Heart left ventricle (tissue), 16 donors: ENCODE results near the gene LPP. TPM values are rescaled to one million over a fixed set of nuclear protein-coding genes. Genes with fewer than 3 reads are reported as not detected.

Source experiments
- ATAC-seq, 4 donors: fragments of 200-7000 bp; cut with Tn5 transposase; one replicate each; pipeline ENCODE4 v1.9.1; 2020 to 2022; ENCODE audit warnings: moderate library complexity in 4 of 4, mild to moderate bottlenecking in 3 of 4, moderate number of reproducible peaks in 1 of 4
- DNase-seq, 5 donors: peaks; one replicate each; pipeline ENCODE4 v3.0.0-alpha.2; 2020
- H3K27ac ChIP-seq, 12 donors: fragments of 200-600 bp; sonication (generic) in 4 of 12; one replicate each; pipeline versions ENCODE4 v1.5.0 to v1.8.0; 2016 to 2022; ENCODE audit warnings: mild to moderate bottlenecking in 2 of 12
- H3K27me3 ChIP-seq, 9 donors: fragments of 200-600 bp; sonication (generic) in 2 of 9; one replicate each; pipeline versions ENCODE4 v1.5.1 to v1.8.0; 2016 to 2022; ENCODE audit warnings: mild to moderate bottlenecking in 3 of 9
- H3K36me3 ChIP-seq, 9 donors: fragments of 200-600 bp; sonication (generic) in 2 of 9; one replicate each; pipeline versions ENCODE4 v1.5.0 to v1.8.0; 2018 to 2022; ENCODE audit warnings: mild to moderate bottlenecking in 2 of 9
- H3K4me1 ChIP-seq, 12 donors: fragments of 200-600 bp; sonication (generic) in 4 of 12; one replicate each; pipeline versions ENCODE4 v1.5.0 to v1.8.0; 2016 to 2022; ENCODE audit warnings: mild to moderate bottlenecking in 3 of 12
- H3K4me3 ChIP-seq, 12 donors: fragments of 200-600 bp; sonication (generic) in 4 of 12; one replicate each; pipeline versions ENCODE4 v1.5.0 to v1.8.0; 2017 to 2022; ENCODE audit warnings: mild to moderate bottlenecking in 9 of 12, moderate library complexity in 4 of 12
- H3K9me3 ChIP-seq, 12 donors: fragments of 200-600 bp; sonication (generic) in 4 of 12; one replicate each; pipeline versions ENCODE4 v1.5.0 to v1.8.0; 2016 to 2022; ENCODE audit warnings: mild to moderate bottlenecking in 1 of 12
- CTCF ChIP-seq, 12 donors: fragments of 200-600 bp; sonication (generic) in 4 of 12; IDR thresholded peaks; one replicate each; pipeline versions ENCODE4 v1.5.0 to v1.8.0; 2018 to 2022; ENCODE audit warnings: antibody characterized with exemption in 12 of 12, mild to moderate bottlenecking in 5 of 12
- POLR2A ChIP-seq, 2 donors: fragments of 450-650 bp; IDR thresholded peaks; one replicate each; pipeline ENCODE4 v1.6.1; 2017; ENCODE audit warnings: antibody characterized with exemption in 2 of 2, mild to moderate bottlenecking in 2 of 2, moderate library complexity in 2 of 2
- WGBS, 4 donors: extraction: QIAGEN DNeasy Blood & Tissue Kit in 2 of 4; methylation state at CpG; one replicate each; pipeline versions ENCODE4 v1.1.5 to v1.1.7; 2013 to 2018; 5-methylcytosine and 5-hydroxymethylcytosine counted together
- intact Hi-C, 10 donors: fragments of 100-400 bp; cut with DNase I; formaldehyde crosslinking; loops; one replicate each; pipeline versions ENCODE4 v1.11.1 to v1.14.2; 2022
- polyA plus RNA-seq, 2 donors: library from polyadenylated mRNA; stranded (reverse); fragments of 200-250 nt; gene quantifications; one replicate each; pipeline ENCODE4 v1.2.3, GENCODE V29; 2013
- total RNA-seq, 9 donors: library from RNA; depleted of rRNA in 2 of 9; stranded (reverse); fragments of >200 nt in 2 of 9; fragmentation: NEBNext Ultra II Directional in 3 of 9; extraction: Animal tissue kit (Norgen Biotek cat#: 25700) in 3 of 9; gene quantifications; one replicate each; pipeline versions ENCODE4 v1.1.0 to v1.2.4, GENCODE V29; 2016 to 2023
- donor health status: ischemic (EF 13 %, LVEDD 7.1; RV severe dilation, severe dysfunction).
- donor health status: healthy with polysubstance abuse.
- donor health status: DM: no; HTN: yes; CAD: no.
- donor health status: DM: no; HTN: no; CAD: no.
- donor health status: ischemic (EF 25% LVEDD 6.9; RV normal size, moderate dysfunction).
- donor health status: ischemic (EF 25% LVEDD 5.7; RV mildly dilated, moderate dysfunction).
- donor health status: healthy.
- donor health status: DM: yes; HTN: yes; CAD: no.
- donor health status: ischemic (EF 35%, LVEDD 5.7; RV mildly dilated, moderate dysfunction).
- donor health status: nonischemic (EF 11% LVEDD 7.7; RV severe dilation, severe dysfunction).
- donor health status: DM: yes; HTN: yes; CAD: no.
- donor health status: PGD.
- donor health status: ischemic (EF 29% LVEDD 5.4; RV normal size, mild dysfunction).
- donor health status: nonischemic (EF 23%, LVEDD 6.1; RV moderate dilation, normal function).

Gene LPP
- total and polyA plus RNA-seq, 11 donors: 9.2 to 178 (median 100) TPM

- H3K27me3 ChIP-seq: no peaks in the 10 kb centered on the region
- no peak overlapping the region for H3K4me3 ChIP-seq
- ATAC-seq (no peak), DNase-seq (no peak)
- intact Hi-C loops: no loop called here
- no peaks in the 10 kb centered on the region for H3K9me3 ChIP-seq
- peaks cover 0 to 45% (median 6%) of the 10 kb centered on the region in 12 donors for H3K4me1 ChIP-seq
- 74 to 78% (median 76%) methylated on average over 8 of the region's 8 CpGs for WGBS, 4 donors
- no peaks in the 10 kb centered on the region for H3K36me3 ChIP-seq
- no peak overlapping the region for H3K27ac ChIP-seq
- TF ChIP-seq POLR2A (IDR thresholded peaks at IDR 0.05): no peak
- TF ChIP-seq CTCF (IDR thresholded peaks at IDR 0.05): no peak
These were observed 670.6 kb downstream of the LPP start for GRCh38 chr3:188824566-188824965.

GRCh38 chr3:188825901-188826300 lies 671.9 kb downstream of the LPP start:
- Histone ChIP-seq H3K27ac (no peak overlapping the region), H3K4me1 (peaks cover 0 to 46% (median 4%) of the 10 kb centered on the region in 12 donors), H3K4me3 (no peak overlapping the region), H3K9me3 (no peaks in the 10 kb centered on the region), H3K36me3 (no peaks in the 10 kb centered on the region), H3K27me3 (no peaks in the 10 kb centered on the region)
- ATAC-seq (no peak), DNase-seq (no peak)
- 94 to 95% (median 94%) methylated on average over 6 of the region's 6 CpGs for WGBS, 4 donors
- TF ChIP-seq CTCF (IDR thresholded peaks at IDR 0.05) (no peak), POLR2A (IDR thresholded peaks at IDR 0.05) (no peak)
- intact Hi-C loops: no loop called here

GRCh38 chr3:188826574-188826973 lies 672.6 kb downstream of the LPP start:
- TF ChIP-seq CTCF (IDR thresholded peaks at IDR 0.05): no peak
- DNase-seq: no peak
- H3K4me3 ChIP-seq: no peak overlapping the region
- H3K4me1 ChIP-seq: peaks cover 0 to 45% (median 4%) of the 10 kb centered on the region in 12 donors
- H3K27me3 ChIP-seq: no peaks in the 10 kb centered on the region
- 91 to 98% (median 92%) methylated on average over 1 of the region's 1 CpG for WGBS, 4 donors
- H3K27ac ChIP-seq: no peak overlapping the region
- no peaks in the 10 kb centered on the region for H3K9me3 ChIP-seq
- ATAC-seq: no peak
- intact Hi-C loops: no loop called here
- no peaks in the 10 kb centered on the region for H3K36me3 ChIP-seq

GRCh38 chr3:188827103-188827502 lies 673.1 kb downstream of the LPP start:
- Histone ChIP-seq H3K27me3 (no peaks in the 10 kb centered on the region), H3K4me1 (peaks cover 0 to 44% (median 3%) of the 10 kb centered on the region in 12 donors), H3K27ac (no peak overlapping the region), H3K9me3 (no peaks in the 10 kb centered on the region), H3K36me3 (no peaks in the 10 kb centered on the region), H3K4me3 (no peak overlapping the region)
- no peak for ATAC-seq
- WGBS, 4 donors: 90 to 97% (median 91%) methylated on average over 1 of the region's 1 CpG
- intact Hi-C loops: no loop called here
- no peak for TF ChIP-seq POLR2A (IDR thresholded peaks at IDR 0.05)
- no peak for TF ChIP-seq CTCF (IDR thresholded peaks at IDR 0.05)
- DNase-seq: no peak
